Immature natural killer cell (primary cell): ENCODE data around the gene DLGAP5. TPM values are rescaled to one million over a fixed set of nuclear protein-coding genes. Genes with fewer than 3 reads are reported as not detected.

ENCODE experiments used
- DNase-seq, 3 donors: peaks; one replicate each; pipeline ENCODE4 v3.0.0; 2022; ENCODE audit warnings: mixed read lengths in 1 of 3
- H3K27ac Mint-ChIP-seq, 6 donors: one replicate each; pipeline ENCODE4 v1.8.0; 2020; ENCODE audit warnings: mixed read lengths in 6 of 6, mild to moderate bottlenecking in 5 of 6, inconsistent platforms in 4 of 6, moderate library complexity in 3 of 6
- H3K27me3 Mint-ChIP-seq, 3 donors: one replicate each; pipeline ENCODE4 v1.8.0; 2020 to 2021; ENCODE audit warnings: low read depth in 3 of 3, mild to moderate bottlenecking in 3 of 3, mixed read lengths in 3 of 3, moderate library complexity in 3 of 3, inconsistent platforms in 1 of 3
- H3K36me3 Mint-ChIP-seq, 3 donors: one replicate each; pipeline ENCODE4 v1.8.0; 2020; ENCODE audit warnings: mixed read lengths in 3 of 3, inconsistent platforms in 2 of 3, mild to moderate bottlenecking in 2 of 3
- H3K4me1 Mint-ChIP-seq, 2 donors: one replicate each; pipeline ENCODE4 v1.8.0; 2020; ENCODE audit warnings: inconsistent platforms in 2 of 2, mild to moderate bottlenecking in 2 of 2, mixed read lengths in 2 of 2, moderate library complexity in 1 of 2
- H3K4me3 Mint-ChIP-seq, 5 donors: one replicate each; pipeline ENCODE4 v1.8.0; 2020; ENCODE audit warnings: mild to moderate bottlenecking in 5 of 5, mixed read lengths in 5 of 5, inconsistent platforms in 3 of 5, moderate library complexity in 3 of 5
- H3K9me3 Mint-ChIP-seq, 6 donors: one replicate each; pipeline ENCODE4 v1.8.0; 2020; ENCODE audit warnings: mild to moderate bottlenecking in 6 of 6, mixed read lengths in 6 of 6, inconsistent platforms in 4 of 6, moderate library complexity in 3 of 6
- polyA plus RNA-seq, 3 donors: library from polyadenylated mRNA; unstranded; fragments of 300-500 nt; fragmentation: Illumina TruSeq; gene quantifications; one replicate each; pipeline ENCODE4 v1.2.3, GENCODE V29; 2021

DLGAP5 gene
- polyA plus RNA-seq, result under 1 TPM in 2 of 3 donors, not detected in 1; 0.42 to 0.72 TPM

- no peaks in the 10 kb centered on the region for H3K9me3 Mint-ChIP-seq
- H3K4me3 Mint-ChIP-seq, result peak within 1 kb of the TSS; percentile 89 to 97 (median 93)
Measured at GRCh38 chr14:55191203-55192053, at the start of gene DLGAP5. DLGAP5 (minus strand) TSS chr14:55191585; CDS start chr14:55189179, 2,406 bp downstream.

GRCh38 chr14:55240526-55241178 is 49.3 kb upstream of the DLGAP5 start:
- DNase-seq, result no peak
- Mint-ChIP-seq H3K27ac (no peak overlapping the region), H3K27me3 (peaks cover 0 to 7% (median 7%) of the 10 kb centered on the region in 3 donors), H3K9me3 (no peaks in the 10 kb centered on the region), H3K4me3 (no peak overlapping the region), H3K4me1 (no peaks in the 10 kb centered on the region), H3K36me3 (no peaks in the 10 kb centered on the region)

More at GRCh38 chr14:55191203-55192053, at the start of gene DLGAP5:
- H3K4me1 Mint-ChIP-seq, result peaks cover 13 to 26% of the 10 kb centered on the region in 2 donors
- H3K27me3 Mint-ChIP-seq, result peaks cover 0 to 4% (median 2%) of the 10 kb centered on the region in 3 donors
- peak; percentile 89 to 90 (median 90) for DNase-seq
- H3K27ac Mint-ChIP-seq, result peak within 1 kb of the TSS; percentile 66 to 85 (median 80)
- H3K36me3 Mint-ChIP-seq, result no peaks in the 10 kb centered on the region

GRCh38 chr14:55239320-55239719 is 47.9 kb upstream of the DLGAP5 start:
- no peaks in the 10 kb centered on the region for H3K36me3 Mint-ChIP-seq
- H3K27ac Mint-ChIP-seq, result no peak overlapping the region
- no peak overlapping the region for H3K4me3 Mint-ChIP-seq
- H3K9me3 Mint-ChIP-seq, result no peaks in the 10 kb centered on the region
- H3K27me3 Mint-ChIP-seq, result peaks cover 0 to 7% (median 4%) of the 10 kb centered on the region in 3 donors
- no peak for DNase-seq
- H3K4me1 Mint-ChIP-seq, result no peaks in the 10 kb centered on the region

GRCh38 chr14:55238019-55238680 is 46.8 kb upstream of the DLGAP5 start:
- H3K36me3 Mint-ChIP-seq, result no peaks in the 10 kb centered on the region
- no peak overlapping the region for H3K27ac Mint-ChIP-seq
- DNase-seq, result no peak
- H3K27me3 Mint-ChIP-seq, result peaks cover 0 to 7% (median 6%) of the 10 kb centered on the region in 3 donors
- H3K4me3 Mint-ChIP-seq, result no peak overlapping the region
- H3K9me3 Mint-ChIP-seq, result no peaks in the 10 kb centered on the region
- no peaks in the 10 kb centered on the region for H3K4me1 Mint-ChIP-seq

- peaks cover 0 to 12% (median 1%) of the 10 kb centered on the region in 3 donors for H3K27me3 Mint-ChIP-seq
- H3K4me3 Mint-ChIP-seq, result no peak overlapping the region
- H3K9me3 Mint-ChIP-seq, result no peaks in the 10 kb centered on the region
- no peaks in the 10 kb centered on the region for H3K4me1 Mint-ChIP-seq
- H3K36me3 Mint-ChIP-seq, result no peaks in the 10 kb centered on the region
- no peak for DNase-seq
- H3K27ac Mint-ChIP-seq, result no peak overlapping the region
Measured at GRCh38 chr14:55233591-55233990, 42.2 kb upstream of the DLGAP5 start.

- no peak overlapping the region for H3K27ac Mint-ChIP-seq
- H3K9me3 Mint-ChIP-seq, result peaks cover 4 to 20% (median 17%) of the 10 kb centered on the region in 6 donors
- H3K27me3 Mint-ChIP-seq, result peaks cover 0 to 26% (median 1%) of the 10 kb centered on the region in 3 donors
- DNase-seq, result no peak
- H3K36me3 Mint-ChIP-seq, result peaks cover 0 to 5% (median 4%) of the 10 kb centered on the region in 3 donors
- H3K4me3 Mint-ChIP-seq, result no peak overlapping the region
- no peaks in the 10 kb centered on the region for H3K4me1 Mint-ChIP-seq
Measured at GRCh38 chr14:55228261-55228660, 36.9 kb upstream of the DLGAP5 start.

GRCh38 chr14:55223364-55223763 is 32.0 kb upstream of the DLGAP5 start:
- Mint-ChIP-seq H3K4me3 (no peak overlapping the region), H3K9me3 (peaks cover 4 to 20% (median 17%) of the 10 kb centered on the region in 6 donors), H3K36me3 (peaks cover 0 to 12% (median 4%) of the 10 kb centered on the region in 3 donors), H3K4me1 (no peaks in the 10 kb centered on the region), H3K27me3 (peaks cover 0 to 15% (median 0%) of the 10 kb centered on the region in 3 donors), H3K27ac (no peak overlapping the region)
- DNase-seq, result no peak

GRCh38 chr14:55221968-55222367 is 30.6 kb upstream of the DLGAP5 start:
- Mint-ChIP-seq H3K9me3 (peaks cover 3 to 14% (median 8%) of the 10 kb centered on the region in 6 donors), H3K4me3 (no peak overlapping the region), H3K36me3 (peaks cover 0 to 12% (median 4%) of the 10 kb centered on the region in 3 donors), H3K27ac (no peak overlapping the region), H3K4me1 (no peaks in the 10 kb centered on the region), H3K27me3 (peaks cover 0 to 5% (median 0%) of the 10 kb centered on the region in 3 donors)
- no peak for DNase-seq

- H3K4me1 Mint-ChIP-seq, result no peaks in the 10 kb centered on the region
- peaks cover under 1 to 6% (median under 1%) of the 10 kb centered on the region in 6 donors for H3K9me3 Mint-ChIP-seq
- no peaks in the 10 kb centered on the region for H3K27me3 Mint-ChIP-seq
- H3K27ac Mint-ChIP-seq, result no peak overlapping the region
- no peak for DNase-seq
- H3K4me3 Mint-ChIP-seq, result no peak overlapping the region
- H3K36me3 Mint-ChIP-seq, result peaks cover 0 to 8% (median 1%) of the 10 kb centered on the region in 3 donors
Measured at GRCh38 chr14:55221186-55221585, 29.8 kb upstream of the DLGAP5 start.

GRCh38 chr14:55220230-55220629 is 28.8 kb upstream of the DLGAP5 start:
- H3K27ac Mint-ChIP-seq, result no peak overlapping the region
- H3K9me3 Mint-ChIP-seq, result no peaks in the 10 kb centered on the region
- H3K36me3 Mint-ChIP-seq, result peaks cover 0 to 6% (median 0%) of the 10 kb centered on the region in 3 donors
- no peak for DNase-seq
- H3K27me3 Mint-ChIP-seq, result no peaks in the 10 kb centered on the region
- H3K4me3 Mint-ChIP-seq, result no peak overlapping the region
- no peaks in the 10 kb centered on the region for H3K4me1 Mint-ChIP-seq

- DNase-seq, result no peak
- no peaks in the 10 kb centered on the region for H3K36me3 Mint-ChIP-seq
- no peak overlapping the region for H3K27ac Mint-ChIP-seq
- no peaks in the 10 kb centered on the region for H3K9me3 Mint-ChIP-seq
- peaks cover 2 to 7% of the 10 kb centered on the region in 2 donors for H3K4me1 Mint-ChIP-seq
- H3K27me3 Mint-ChIP-seq, result peaks cover 0 to 2% (median 0%) of the 10 kb centered on the region in 3 donors
- no peak overlapping the region for H3K4me3 Mint-ChIP-seq
Measured at GRCh38 chr14:55212634-55213033, 21.2 kb upstream of the DLGAP5 start.

- H3K4me3 Mint-ChIP-seq, result no peak overlapping the region
Measured at GRCh38 chr14:55207832-55208231, 16.4 kb upstream of the DLGAP5 start.

GRCh38 chr14:55206175-55206693 is 14.8 kb upstream of the DLGAP5 start:
- no peaks in the 10 kb centered on the region for H3K4me1 Mint-ChIP-seq
- no peaks in the 10 kb centered on the region for H3K27me3 Mint-ChIP-seq
- H3K4me3 Mint-ChIP-seq, result no peak overlapping the region
- no peak for DNase-seq
- H3K27ac Mint-ChIP-seq, result no peak overlapping the region
- no peaks in the 10 kb centered on the region for H3K9me3 Mint-ChIP-seq
- no peaks in the 10 kb centered on the region for H3K36me3 Mint-ChIP-seq

More at GRCh38 chr14:55207832-55208231, 16.4 kb upstream of the DLGAP5 start:
- Mint-ChIP-seq H3K4me1 (peaks cover 0 to under 1% of the 10 kb centered on the region in 2 donors), H3K36me3 (no peaks in the 10 kb centered on the region), H3K9me3 (no peaks in the 10 kb centered on the region), H3K27me3 (peaks cover 0 to 2% (median 0%) of the 10 kb centered on the region in 3 donors), H3K27ac (no peak overlapping the region)
- DNase-seq, result no peak
